Measurements from ENCODE around the gene BAIAP3. TPM values are rescaled to one million over a fixed set of nuclear protein-coding genes. Genes with fewer than 3 reads are reported as not detected.

BAIAP3 gene, protein sequence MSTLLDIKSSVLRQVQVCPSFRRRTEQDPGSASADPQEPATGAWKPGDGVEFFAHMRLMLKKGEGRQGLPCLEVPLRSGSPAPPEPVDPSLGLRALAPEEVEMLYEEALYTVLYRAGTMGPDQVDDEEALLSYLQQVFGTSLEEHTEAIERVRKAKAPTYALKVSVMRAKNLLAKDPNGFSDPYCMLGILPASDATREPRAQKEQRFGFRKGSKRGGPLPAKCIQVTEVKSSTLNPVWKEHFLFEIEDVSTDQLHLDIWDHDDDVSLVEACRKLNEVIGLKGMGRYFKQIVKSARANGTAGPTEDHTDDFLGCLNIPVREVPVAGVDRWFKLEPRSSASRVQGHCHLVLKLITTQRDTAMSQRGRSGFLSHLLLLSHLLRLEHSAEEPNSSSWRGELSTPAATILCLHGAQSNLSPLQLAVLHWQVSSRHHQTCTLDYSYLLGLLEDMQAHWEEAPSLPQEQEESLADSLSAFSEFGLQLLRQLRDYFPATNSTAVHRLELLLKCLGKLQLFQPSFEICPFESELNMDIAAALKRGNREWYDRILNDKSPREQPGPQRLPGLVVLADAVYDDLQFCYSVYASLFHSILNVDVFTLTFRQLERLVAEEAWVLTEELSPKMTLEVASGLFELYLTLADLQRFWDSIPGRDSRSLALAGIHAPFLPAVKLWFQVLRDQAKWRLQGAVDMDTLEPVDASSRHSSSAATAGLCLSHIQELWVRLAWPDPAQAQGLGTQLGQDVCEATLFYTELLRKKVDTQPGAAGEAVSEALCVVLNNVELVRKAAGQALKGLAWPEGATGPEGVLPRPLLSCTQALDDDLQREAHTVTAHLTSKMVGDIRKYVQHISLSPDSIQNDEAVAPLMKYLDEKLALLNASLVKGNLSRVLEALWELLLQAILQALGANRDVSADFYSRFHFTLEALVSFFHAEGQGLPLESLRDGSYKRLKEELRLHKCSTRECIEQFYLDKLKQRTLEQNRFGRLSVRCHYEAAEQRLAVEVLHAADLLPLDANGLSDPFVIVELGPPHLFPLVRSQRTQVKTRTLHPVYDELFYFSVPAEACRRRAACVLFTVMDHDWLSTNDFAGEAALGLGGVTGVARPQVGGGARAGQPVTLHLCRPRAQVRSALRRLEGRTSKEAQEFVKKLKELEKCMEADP
- total RNA-seq = 1 to 10 TPM in 3 of 4 donors, under 1 TPM in 1; 0.05 to 4.4 (median 2.5) TPM

DNA sequence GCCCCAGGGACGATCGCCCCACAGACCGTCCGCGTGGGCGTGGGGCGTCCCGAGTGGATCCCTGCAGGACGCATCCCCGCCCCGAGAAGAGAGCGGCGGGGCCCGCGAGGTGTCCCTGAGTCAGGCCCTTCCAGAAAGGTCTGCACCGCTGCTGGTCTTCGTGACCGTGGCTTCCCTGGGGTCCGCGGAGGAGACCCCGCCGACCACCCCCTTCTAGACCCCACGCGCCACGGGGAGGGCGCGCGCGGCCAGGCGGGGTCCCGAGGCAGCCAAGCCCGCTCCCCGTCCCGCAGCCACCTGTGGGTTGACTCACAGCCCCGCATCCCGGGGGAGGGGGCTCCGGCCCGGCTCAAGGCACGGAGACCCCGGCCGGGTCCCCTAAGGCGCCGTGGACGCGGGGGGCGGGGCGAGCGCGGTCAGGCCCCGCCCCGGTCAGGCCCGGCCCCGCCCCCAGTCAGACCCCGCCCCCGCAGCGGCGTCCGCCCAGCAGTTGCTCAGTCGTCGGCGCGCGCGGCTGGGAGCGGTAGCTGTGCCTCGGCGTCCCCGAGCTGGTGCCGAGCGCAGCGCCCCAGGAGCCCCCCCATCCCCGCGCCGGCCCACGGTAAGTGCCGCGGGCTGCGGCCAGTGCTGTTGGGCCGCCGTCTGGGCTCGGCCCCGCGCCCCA lies at the start of gene BAIAP3:
Gene BAIAP3 (plus strand): TSS at position 497 of the 664 bp plus-strand sequence. CDS start 4,905 bp downstream, outside the sequence.
- H3K27me3 ChIP-seq = peaks cover 27 to 52% (median 47%) of the 10 kb centered on the region in 3 donors
- TF ChIP-seq POLR2A (IDR thresholded peaks at IDR 0.05) = peak in 1 of 2 donors; percentile 26
- TF ChIP-seq, protein P1, sequence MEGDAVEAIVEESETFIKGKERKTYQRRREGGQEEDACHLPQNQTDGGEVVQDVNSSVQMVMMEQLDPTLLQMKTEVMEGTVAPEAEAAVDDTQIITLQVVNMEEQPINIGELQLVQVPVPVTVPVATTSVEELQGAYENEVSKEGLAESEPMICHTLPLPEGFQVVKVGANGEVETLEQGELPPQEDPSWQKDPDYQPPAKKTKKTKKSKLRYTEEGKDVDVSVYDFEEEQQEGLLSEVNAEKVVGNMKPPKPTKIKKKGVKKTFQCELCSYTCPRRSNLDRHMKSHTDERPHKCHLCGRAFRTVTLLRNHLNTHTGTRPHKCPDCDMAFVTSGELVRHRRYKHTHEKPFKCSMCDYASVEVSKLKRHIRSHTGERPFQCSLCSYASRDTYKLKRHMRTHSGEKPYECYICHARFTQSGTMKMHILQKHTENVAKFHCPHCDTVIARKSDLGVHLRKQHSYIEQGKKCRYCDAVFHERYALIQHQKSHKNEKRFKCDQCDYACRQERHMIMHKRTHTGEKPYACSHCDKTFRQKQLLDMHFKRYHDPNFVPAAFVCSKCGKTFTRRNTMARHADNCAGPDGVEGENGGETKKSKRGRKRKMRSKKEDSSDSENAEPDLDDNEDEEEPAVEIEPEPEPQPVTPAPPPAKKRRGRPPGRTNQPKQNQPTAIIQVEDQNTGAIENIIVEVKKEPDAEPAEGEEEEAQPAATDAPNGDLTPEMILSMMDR (IDR thresholded peaks at IDR 0.05 in 4 of 5, conservative IDR thresholded peaks at IDR 0.05 in 1 of 5) = no peak
- ATAC-seq (peak in 1 of 2 donors; percentile 61), DNase-seq (no peak)
- peak within 1 kb of the TSS; percentile 43 to 56 (median 46) for H3K4me3 ChIP-seq
- H3K27ac ChIP-seq = peak within 1 kb of the TSS; percentile 4 to 56 (median 44)
- no peaks in the 10 kb centered on the region for H3K9me3 ChIP-seq
- no peaks in the 10 kb centered on the region for H3K36me3 ChIP-seq
- intact Hi-C loops (cut with DNase I; ENCODE audit: low total_unique reads) = no loop called here
- in situ Hi-C loops (cut with MboI; ENCODE audit: low sequenced_read_pairs in 4 of 4) = no loop called here
- H3K4me1 ChIP-seq = peaks cover 0 to 4% of the 10 kb centered on the region in 2 donors

DNA sequence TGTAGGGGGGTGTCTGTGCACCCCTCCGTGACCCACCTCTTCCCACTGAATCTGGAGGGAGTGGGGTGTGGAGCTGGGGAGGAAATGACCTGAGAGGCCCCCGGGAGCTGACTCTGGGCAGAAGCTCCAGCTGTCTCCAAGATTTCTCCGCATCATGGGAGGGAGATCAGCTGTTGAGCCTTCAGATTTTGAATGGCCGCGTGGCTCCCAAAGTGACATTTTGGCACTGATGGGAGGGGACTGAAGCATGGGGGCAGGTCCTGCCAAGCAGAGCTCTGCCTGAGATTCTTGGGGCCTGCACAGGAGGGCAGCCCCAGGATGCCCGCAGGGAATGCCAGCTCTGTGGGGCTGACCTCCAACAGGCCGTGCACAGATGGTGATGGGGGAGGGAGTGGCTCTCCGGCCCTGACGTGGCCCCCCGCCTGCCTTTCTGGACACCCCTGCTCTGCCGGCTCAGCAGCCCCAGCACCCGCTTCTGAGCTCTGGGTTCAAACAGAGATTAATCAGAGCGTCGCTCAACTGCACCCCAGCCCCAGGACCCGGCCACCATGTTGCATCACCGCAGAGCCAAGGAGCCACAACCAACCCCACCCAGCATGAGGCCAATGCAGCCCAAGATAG lies 49.3 kb upstream of the BAIAP3 start:
- ATAC-seq (no peak), DNase-seq (no peak)
- Histone ChIP-seq H3K27me3 (peaks cover 30 to 73% (median 64%) of the 10 kb centered on the region in 3 donors), H3K9me3 (no peaks in the 10 kb centered on the region), H3K4me1 (no peaks in the 10 kb centered on the region), H3K36me3 (no peaks in the 10 kb centered on the region), H3K27ac (no peak overlapping the region), H3K4me3 (no peak overlapping the region)
- in situ Hi-C loops (cut with MboI; ENCODE audit: low sequenced_read_pairs in 4 of 4) (no loop called here), intact Hi-C loops (cut with DNase I; ENCODE audit: low total_unique reads) (no loop called here)
- TF ChIP-seq, protein P1 (IDR thresholded peaks at IDR 0.05 in 4 of 5, conservative IDR thresholded peaks at IDR 0.05 in 1 of 5) = no peak
- TF ChIP-seq POLR2A (IDR thresholded peaks at IDR 0.05) = no peak

DNA sequence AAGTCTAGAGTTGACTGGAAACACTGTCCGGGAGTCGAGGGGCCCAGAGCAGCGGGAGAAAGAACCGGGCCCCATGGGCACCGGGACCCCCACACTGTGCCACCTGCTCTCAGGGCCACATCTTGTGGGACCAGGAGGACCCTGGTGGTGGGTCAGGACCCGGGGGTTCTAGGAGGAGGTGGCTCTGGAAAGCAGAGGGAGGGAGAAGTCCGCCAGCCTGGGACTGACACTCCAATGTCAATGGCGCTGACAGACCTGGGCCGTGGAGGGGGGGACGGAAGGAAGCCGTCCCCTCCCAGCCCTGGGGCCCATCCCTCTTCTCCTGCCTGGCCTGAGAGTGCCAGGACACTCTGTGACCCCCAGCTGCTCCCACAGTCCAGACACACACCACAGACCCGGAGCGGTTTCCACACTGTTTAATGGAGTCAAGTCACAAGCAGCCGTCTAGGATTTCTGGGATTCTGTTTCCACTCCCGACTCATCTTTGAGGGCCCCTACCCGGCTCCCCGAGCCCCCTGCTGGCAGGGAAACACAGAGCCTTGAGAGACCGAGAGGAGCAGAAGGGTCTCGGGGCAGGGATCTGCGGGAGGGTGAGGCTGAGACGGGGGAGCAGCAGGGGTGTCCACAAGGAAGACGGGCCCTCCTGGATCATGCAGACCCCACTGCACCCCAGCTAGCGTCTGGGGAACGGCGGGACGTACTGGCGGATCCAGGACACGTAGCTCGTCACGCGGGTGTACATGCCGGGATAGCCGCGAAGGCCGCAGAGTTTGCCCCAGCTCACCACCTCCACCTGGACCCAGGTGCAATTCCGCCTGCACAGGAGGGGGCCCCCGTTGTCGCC lies 47.6 kb upstream of the BAIAP3 start:
- ATAC-seq = no peak
- Histone ChIP-seq H3K27me3 (peaks cover 46 to 84% (median 82%) of the 10 kb centered on the region in 3 donors), H3K9me3 (no peaks in the 10 kb centered on the region), H3K36me3 (no peaks in the 10 kb centered on the region), H3K27ac (no peak overlapping the region), H3K4me1 (no peaks in the 10 kb centered on the region), H3K4me3 (no peak overlapping the region)
- TF ChIP-seq POLR2A (IDR thresholded peaks at IDR 0.05) = no peak
- TF ChIP-seq, protein P1 (IDR thresholded peaks at IDR 0.05 in 4 of 5, conservative IDR thresholded peaks at IDR 0.05 in 1 of 5) = no peak
- in situ Hi-C loops (cut with MboI; ENCODE audit: low sequenced_read_pairs in 4 of 4) (no loop called here), intact Hi-C loops (cut with DNase I; ENCODE audit: low total_unique reads) (no loop called here)
- no peak for DNase-seq
